K562 (cell line): ENCODE measurements around the gene ENTREP3. TPM values are rescaled to one million over a fixed set of nuclear protein-coding genes. Genes with fewer than 3 reads are reported as not detected.

Experiments
- ETS2 ChIP-seq: IDR thresholded peaks from 2 replicates; pipeline ENCODE4 v1.6.1; 2016; ENCODE audit warnings: borderline replicate concordance, missing genetic modification characterization, mild to moderate bottlenecking, moderate library complexity, missing compliant biosample characterization; ENCODE audit not compliant: poor library complexity, severe bottlenecking
- GATAD2A ChIP-seq: fragments of 450-650 bp; IDR thresholded peaks from 2 replicates; pipeline ENCODE4 v1.6.1; 2017
- GTF2E2 ChIP-seq: fragments of 200-800 bp; sonication (Bioruptor generic); IDR thresholded peaks from 2 replicates; pipeline ENCODE4 v1.6.1; 2016; ENCODE audit warnings: missing genetic modification characterization, missing compliant biosample characterization
- HBP1 ChIP-seq: fragments of 450-650 bp; formaldehyde crosslinking; IDR thresholded peaks from 2 replicates; pipeline ENCODE4 v1.4.0; 2022; ENCODE audit warnings: missing genetic modification characterization
- SMAD4 ChIP-seq: fragments of 250-450 bp; sonication (Bioruptor Pico); conservative IDR thresholded peaks from 2 replicates; pipeline ENCODE4 v1.8.0; 2021; ENCODE audit warnings: inconsistent platforms, mild to moderate bottlenecking, moderate library complexity
- TOE1 ChIP-seq, 2 experiments: fragments of 450-650 bp in 1 of 2; sonication (generic) in 1 of 2; formaldehyde crosslinking in 1 of 2; IDR thresholded peaks; 2 replicates each; pipeline versions ENCODE4 v1.7.1 to v1.8.0; 2016 to 2022; ENCODE audit warnings: borderline replicate concordance in 2 of 2, mild to moderate bottlenecking in 2 of 2, antibody characterized with exemption in 1 of 2, inconsistent platforms in 1 of 2, low read depth in 1 of 2, missing genetic modification reagents in 1 of 2, moderate library complexity in 1 of 2
- XRCC4 ChIP-seq: IDR thresholded peaks from one replicate; pipeline ENCODE4 v1.6.1; 2011; ENCODE audit not compliant: insufficient read depth, insufficient read length; ENCODE audit errors: extremely low read depth
- ZNF24 ChIP-seq: fragments of 450-650 bp; IDR thresholded peaks from 2 replicates; pipeline ENCODE4 v1.6.1; 2016
- polyA plus RNA-seq, 8 experiments: library from polyadenylated mRNA; depleted of rRNA in 4 of 8; stranded (reverse) in 5 of 8; unstranded in 3 of 8; fragments of >200 nt; fragmentation: Nextera tagmentation in 2 of 8; fragmentation: Illumina TruSeq in 1 of 8; extraction: Ambion mirVana in 2 of 8; extraction: Trizol in 1 of 8; gene quantifications; 2 replicates each; pipeline versions ENCODE4 v1.2.1 to v1.2.3, GENCODE V29; 2011 to 2014; ENCODE audit warnings: inconsistent platforms in 1 of 8, missing spikeins in 1 of 8
- total RNA-seq, 7 experiments: library from RNA; depleted of rRNA in 6 of 7; stranded (reverse); fragments of >200 nt in 6 of 7; fragmentation: Illumina TruSeq in 2 of 7; extraction: Trizol in 2 of 7; gene quantifications; 2 replicates each; pipeline versions ENCODE4 v1.2.1 to v1.2.3, GENCODE V29; 2011 to 2021; ENCODE audit warnings: low replicate concordance in 1 of 7
- TF ChIP-seq, protein P1 (sequence below): fragments of 450-650 bp; IDR thresholded peaks from 2 replicates; pipeline ENCODE4 v1.6.1; 2018; ENCODE audit warnings: mild to moderate bottlenecking, low read depth; ENCODE audit not compliant: partially characterized antibody
- TF ChIP-seq, protein P2 (sequence below): fragments of 200-800 bp; sonication (Bioruptor generic); IDR thresholded peaks from 2 replicates; pipeline ENCODE4 v1.6.1; 2017; ENCODE audit warnings: missing genetic modification characterization, missing compliant biosample characterization
- TF ChIP-seq, protein P3 (sequence below), 2 experiments: fragments of 450-650 bp in 1 of 2; sonication (generic) in 1 of 2; formaldehyde crosslinking in 1 of 2; IDR thresholded peaks; 2 replicates each; pipeline versions ENCODE4 v1.7.1 to v1.9.0; 2016 to 2022; ENCODE audit warnings: inconsistent platforms in 1 of 2, mild to moderate bottlenecking in 1 of 2, missing genetic modification reagents in 1 of 2

The ENTREP3 gene
- total and polyA plus RNA-seq, 9 of the 15 experiments (the other 6 are each of a cell fraction or from before 2014, with no cell fraction given): 1.9 to 41.8 (median 5.9) TPM

- TF ChIP-seq, protein P1, sequence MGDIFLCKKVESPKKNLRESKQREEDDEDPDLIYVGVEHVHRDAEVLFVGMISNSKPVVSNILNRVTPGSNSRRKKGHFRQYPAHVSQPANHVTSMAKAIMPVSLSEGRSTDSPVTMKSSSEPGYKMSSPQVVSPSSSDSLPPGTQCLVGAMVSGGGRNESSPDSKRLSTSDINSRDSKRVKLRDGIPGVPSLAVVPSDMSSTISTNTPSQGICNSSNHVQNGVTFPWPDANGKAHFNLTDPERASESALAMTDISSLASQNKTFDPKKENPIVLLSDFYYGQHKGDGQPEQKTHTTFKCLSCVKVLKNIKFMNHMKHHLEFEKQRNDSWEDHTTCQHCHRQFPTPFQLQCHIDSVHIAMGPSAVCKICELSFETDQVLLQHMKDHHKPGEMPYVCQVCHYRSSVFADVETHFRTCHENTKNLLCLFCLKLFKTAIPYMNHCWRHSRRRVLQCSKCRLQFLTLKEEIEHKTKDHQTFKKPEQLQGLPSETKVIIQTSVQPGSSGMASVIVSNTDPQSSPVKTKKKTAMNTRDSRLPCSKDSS: no peak
- TF ChIP-seq ETS2 (tag): no peak
- TF ChIP-seq GATAD2A: no peak
- peak; percentile 92 for TF ChIP-seq TOE1 (IDR thresholded peaks at IDR 0.05; ENCODE audit: borderline replicate concordance)
- TF ChIP-seq TOE1 (CRISPR knock-in tag; IDR thresholded peaks at IDR 0.05; ENCODE audit: borderline replicate concordance, low read depth): no peak
- TF ChIP-seq XRCC4: no peak
- TF ChIP-seq ZNF24: no peak
- peak; percentile 81 for TF ChIP-seq HBP1 (CRISPR knock-in tag)
- TF ChIP-seq, protein P2, sequence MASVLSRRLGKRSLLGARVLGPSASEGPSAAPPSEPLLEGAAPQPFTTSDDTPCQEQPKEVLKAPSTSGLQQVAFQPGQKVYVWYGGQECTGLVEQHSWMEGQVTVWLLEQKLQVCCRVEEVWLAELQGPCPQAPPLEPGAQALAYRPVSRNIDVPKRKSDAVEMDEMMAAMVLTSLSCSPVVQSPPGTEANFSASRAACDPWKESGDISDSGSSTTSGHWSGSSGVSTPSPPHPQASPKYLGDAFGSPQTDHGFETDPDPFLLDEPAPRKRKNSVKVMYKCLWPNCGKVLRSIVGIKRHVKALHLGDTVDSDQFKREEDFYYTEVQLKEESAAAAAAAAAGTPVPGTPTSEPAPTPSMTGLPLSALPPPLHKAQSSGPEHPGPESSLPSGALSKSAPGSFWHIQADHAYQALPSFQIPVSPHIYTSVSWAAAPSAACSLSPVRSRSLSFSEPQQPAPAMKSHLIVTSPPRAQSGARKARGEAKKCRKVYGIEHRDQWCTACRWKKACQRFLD (CRISPR knock-in tag): no peak; the same call in 1 of the 2 replicates
- TF ChIP-seq GTF2E2 (tag): no peak
- TF ChIP-seq, protein P3, sequence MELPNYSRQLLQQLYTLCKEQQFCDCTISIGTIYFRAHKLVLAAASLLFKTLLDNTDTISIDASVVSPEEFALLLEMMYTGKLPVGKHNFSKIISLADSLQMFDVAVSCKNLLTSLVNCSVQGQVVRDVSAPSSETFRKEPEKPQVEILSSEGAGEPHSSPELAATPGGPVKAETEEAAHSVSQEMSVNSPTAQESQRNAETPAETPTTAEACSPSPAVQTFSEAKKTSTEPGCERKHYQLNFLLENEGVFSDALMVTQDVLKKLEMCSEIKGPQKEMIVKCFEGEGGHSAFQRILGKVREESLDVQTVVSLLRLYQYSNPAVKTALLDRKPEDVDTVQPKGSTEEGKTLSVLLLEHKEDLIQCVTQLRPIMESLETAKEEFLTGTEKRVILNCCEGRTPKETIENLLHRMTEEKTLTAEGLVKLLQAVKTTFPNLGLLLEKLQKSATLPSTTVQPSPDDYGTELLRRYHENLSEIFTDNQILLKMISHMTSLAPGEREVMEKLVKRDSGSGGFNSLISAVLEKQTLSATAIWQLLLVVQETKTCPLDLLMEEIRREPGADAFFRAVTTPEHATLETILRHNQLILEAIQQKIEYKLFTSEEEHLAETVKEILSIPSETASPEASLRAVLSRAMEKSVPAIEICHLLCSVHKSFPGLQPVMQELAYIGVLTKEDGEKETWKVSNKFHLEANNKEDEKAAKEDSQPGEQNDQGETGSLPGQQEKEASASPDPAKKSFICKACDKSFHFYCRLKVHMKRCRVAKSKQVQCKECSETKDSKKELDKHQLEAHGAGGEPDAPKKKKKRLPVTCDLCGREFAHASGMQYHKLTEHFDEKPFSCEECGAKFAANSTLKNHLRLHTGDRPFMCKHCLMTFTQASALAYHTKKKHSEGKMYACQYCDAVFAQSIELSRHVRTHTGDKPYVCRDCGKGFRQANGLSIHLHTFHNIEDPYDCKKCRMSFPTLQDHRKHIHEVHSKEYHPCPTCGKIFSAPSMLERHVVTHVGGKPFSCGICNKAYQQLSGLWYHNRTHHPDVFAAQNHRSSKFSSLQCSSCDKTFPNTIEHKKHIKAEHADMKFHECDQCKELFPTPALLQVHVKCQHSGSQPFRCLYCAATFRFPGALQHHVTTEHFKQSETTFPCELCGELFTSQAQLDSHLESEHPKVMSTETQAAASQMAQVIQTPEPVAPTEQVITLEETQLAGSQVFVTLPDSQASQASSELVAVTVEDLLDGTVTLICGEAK (IDR thresholded peaks at IDR 0.05): peak; percentile 87
- TF ChIP-seq, protein P3 (CRISPR knock-in tag; IDR thresholded peaks at IDR 0.05): no peak
- no peak; the same call in 1 of the 2 replicates for TF ChIP-seq SMAD4
These were observed 6.8 kb upstream of the ENTREP3 start, which contains the start of gene SCAMP3 (continued) for GRCh38 chr1:155261852-155262673.
